Osteoblast (primary cell): ENCODE measurements around the gene HPN. TPM values are rescaled to one million over a fixed set of nuclear protein-coding genes. Genes with fewer than 3 reads are reported as not detected.
A peak's percentile ranks its signal among the peaks of the same experiment; 100 is the strongest.

Experiments used
- DNase-seq: peaks from one replicate; pipeline ENCODE4 v3.0.0; 2011; ENCODE audit warnings: low spot score, mixed read lengths; ENCODE audit not compliant: insufficient read length; ENCODE audit errors: missing footprints
- H2AFZ ChIP-seq: 2 replicates; pipeline ENCODE4 v1.6.0; 2011; ENCODE audit warnings: mild to moderate bottlenecking, low read length
- H3K27ac ChIP-seq: 2 replicates; pipeline ENCODE4 v1.5.1; 2011; ENCODE audit warnings: mild to moderate bottlenecking, low read depth, low read length, moderate library complexity
- H3K27me3 ChIP-seq: 2 replicates; pipeline ENCODE4 v1.6.0; 2012; ENCODE audit warnings: mild to moderate bottlenecking, control low read depth, inconsistent platforms, low read length, moderate library complexity; ENCODE audit not compliant: insufficient read depth
- H3K36me3 ChIP-seq: 2 replicates; pipeline ENCODE4 v1.5.1; 2011; ENCODE audit warnings: mild to moderate bottlenecking, low read length, control low read depth, moderate library complexity; ENCODE audit not compliant: insufficient read depth
- H3K4me1 ChIP-seq: 2 replicates; pipeline ENCODE4 v1.5.1; 2011; ENCODE audit warnings: mild to moderate bottlenecking, low read length, control low read depth, moderate library complexity; ENCODE audit not compliant: insufficient read depth
- H3K4me2 ChIP-seq: 2 replicates; pipeline ENCODE4 v1.6.0; 2011; ENCODE audit warnings: mild to moderate bottlenecking, low read length; ENCODE audit not compliant: insufficient read depth
- H3K4me3 ChIP-seq: fragments of 200-600 bp; sonication (generic); 3 replicates; pipeline ENCODE4 v1.5.1; 2012; ENCODE audit warnings: mild to moderate bottlenecking, low read length, inconsistent platforms; ENCODE audit not compliant: insufficient read depth
- H3K79me2 ChIP-seq: 2 replicates; pipeline ENCODE4 v1.6.0; 2012; ENCODE audit warnings: mild to moderate bottlenecking, low read length, control low read depth, inconsistent platforms; ENCODE audit not compliant: insufficient read depth
- H3K9me3 ChIP-seq: 2 replicates; pipeline ENCODE4 v1.5.1; 2011; ENCODE audit warnings: low read depth, low read length, control low read depth
- H4K20me1 ChIP-seq: 2 replicates; pipeline ENCODE4 v1.6.0; 2012; ENCODE audit warnings: mild to moderate bottlenecking, low read length, control low read depth; ENCODE audit not compliant: insufficient read depth
- CTCF ChIP-seq: IDR thresholded peaks from 2 replicates; pipeline ENCODE4 v1.5.1; 2011; ENCODE audit warnings: mild to moderate bottlenecking, low read depth, low read length, moderate library complexity; ENCODE audit errors: extremely low read depth
- total RNA-seq: library from RNA; depleted of rRNA; stranded (reverse); fragments of >200 nt; gene quantifications from 2 replicates; pipeline ENCODE4 v1.2.3, GENCODE V29; 2012

The HPN gene
- total RNA-seq, 1 donor, result under 0.01 TPM

- H2AFZ ChIP-seq, result no peak overlapping the region
- H3K4me3 ChIP-seq, result no peak overlapping the region
Observed at GRCh38 chr19:35079826-35080225, 38.3 kb downstream of the HPN start.

GRCh38 chr19:35080613-35081170 lies 39.2 kb downstream of the HPN start:
- H2AFZ ChIP-seq, result no peak overlapping the region
- no peaks in the 10 kb centered on the region for H3K79me2 ChIP-seq
- H3K4me2 ChIP-seq, result no peak overlapping the region
- TF ChIP-seq CTCF, result no peak
- H3K9me3 ChIP-seq, result no peaks in the 10 kb centered on the region
- H3K36me3 ChIP-seq, result no peaks in the 10 kb centered on the region
- no peak overlapping the region for H3K4me3 ChIP-seq
- DNase-seq, result peak; percentile 54
- no peak overlapping the region for H3K27ac ChIP-seq
- H3K4me1 ChIP-seq, result no peaks in the 10 kb centered on the region
- no peaks in the 10 kb centered on the region for H3K27me3 ChIP-seq
- H4K20me1 ChIP-seq, result no peaks in the 10 kb centered on the region

More at GRCh38 chr19:35079826-35080225, 38.3 kb downstream of the HPN start:
- no peaks in the 10 kb centered on the region for H3K4me1 ChIP-seq
- no peak for TF ChIP-seq CTCF
- H3K27ac ChIP-seq, result no peak overlapping the region
- H3K27me3 ChIP-seq, result no peaks in the 10 kb centered on the region
- no peak for DNase-seq
- no peaks in the 10 kb centered on the region for H3K79me2 ChIP-seq
- H3K9me3 ChIP-seq, result no peaks in the 10 kb centered on the region
- H3K36me3 ChIP-seq, result no peaks in the 10 kb centered on the region
- H4K20me1 ChIP-seq, result no peaks in the 10 kb centered on the region
- no peak overlapping the region for H3K4me2 ChIP-seq

- Histone ChIP-seq H3K79me2 (no peaks in the 10 kb centered on the region), H2AFZ (no peak overlapping the region), H3K27ac (no peak overlapping the region), H3K9me3 (no peaks in the 10 kb centered on the region), H4K20me1 (no peaks in the 10 kb centered on the region), H3K4me3 (no peak overlapping the region), H3K4me2 (no peak overlapping the region), H3K27me3 (no peaks in the 10 kb centered on the region), H3K4me1 (no peaks in the 10 kb centered on the region), H3K36me3 (no peaks in the 10 kb centered on the region)
- peak; percentile 85 for DNase-seq
- no peak for TF ChIP-seq CTCF
Observed at GRCh38 chr19:35081201-35081600, 39.7 kb downstream of the HPN start.

- Histone ChIP-seq H3K4me2 (no peak overlapping the region), H3K9me3 (no peaks in the 10 kb centered on the region), H3K36me3 (no peaks in the 10 kb centered on the region), H4K20me1 (no peaks in the 10 kb centered on the region), H3K79me2 (no peaks in the 10 kb centered on the region), H3K4me1 (no peaks in the 10 kb centered on the region), H2AFZ (no peak overlapping the region), H3K4me3 (no peak overlapping the region), H3K27ac (no peak overlapping the region), H3K27me3 (no peaks in the 10 kb centered on the region)
- TF ChIP-seq CTCF, result no peak
- peak; percentile 43 for DNase-seq
Observed at GRCh38 chr19:35083691-35084508, 42.4 kb downstream of the HPN start.
